GM12891 (cell line): ENCODE measurements around the gene ZPBP2.

Experiments used
- PAX5 ChIP-seq: IDR thresholded peaks from 2 replicates; pipeline ENCODE4 v1.6.1; 2011; ENCODE audit warnings: low read length, moderate library complexity, mild to moderate bottlenecking; ENCODE audit not compliant: insufficient read depth, severe bottlenecking
- POLR2A ChIP-seq: IDR thresholded peaks from 2 replicates; pipeline ENCODE4 v1.6.1; 2011; ENCODE audit warnings: low read depth, low read length, control low read depth
- POLR2AphosphoS5 ChIP-seq: IDR thresholded peaks from 2 replicates; pipeline ENCODE4 v1.6.1; 2011; ENCODE audit warnings: low read depth, low read length, control low read depth
- SPI1 ChIP-seq: IDR thresholded peaks from 2 replicates; pipeline ENCODE4 v1.6.1; 2011; ENCODE audit warnings: low read depth, low read length, control low read depth
- TAF1 ChIP-seq: IDR thresholded peaks from 2 replicates; pipeline ENCODE4 v1.6.1; 2011; ENCODE audit warnings: low read depth, low read length, control low read depth

GRCh38 chr17:39922006-39922405, 54.0 kb downstream of the ZPBP2 start:
- TF ChIP-seq PAX5 (no peak), POLR2AphosphoS5 (no peak), SPI1 (no peak), POLR2A (no peak), TAF1 (no peak)
